NCI-H2227 (cell line): Measurements from ENCODE around the gene TARBP2.

Experiments used
- DNase-seq: peaks from one replicate; lab custom pipeline; 2025; ENCODE audit not compliant: unreplicated experiment; lab: John Stamatoyannopoulos, UW

TARBP2 gene

GRCh38 chr12:53552361-53553327, 51.6 kb downstream of the TARBP2 start:
- no peak for DNase-seq
